Caco-2 (cell line): ENCODE results near the gene CAMK1D. TPM values are rescaled to one million over a fixed set of nuclear protein-coding genes. Genes with fewer than 3 reads are reported as not detected.

Experiments used
- BruUV-seq: library from RNA; stranded (reverse); fragments of 400-500 nt; replicated peaks from 2 replicates; lab custom pipeline; 2021; lab: Mats Ljungman, UMichigan
- CTCF ChIA-PET: fragments of 300-600 bp; sonication (Branson Sonifier 250); formaldehyde crosslinking; loops from one replicate; lab custom pipeline; 2022; ENCODE audit warnings: antibody characterized with exemption; lab: Charles Lee
- POLR2A ChIA-PET: fragments of 300-600 bp; sonication (Branson Sonifier 250); formaldehyde crosslinking; loops from one replicate; lab custom pipeline; 2022; ENCODE audit warnings: antibody characterized with exemption; lab: Charles Lee
- DNase-seq, 2 experiments: peaks; one replicate each; pipeline versions ENCODE4 v3.0.0 to v3.0.0-alpha.2; 2020 to 2022
- H3K27me3 ChIP-seq: replicated peaks from 2 replicates; pipeline ENCODE4 v1.6.0; 2011; ENCODE audit warnings: low read length; ENCODE audit not compliant: control insufficient read depth, insufficient read depth
- H3K36me3 ChIP-seq: 2 replicates; pipeline ENCODE4 v1.5.1; 2011; ENCODE audit warnings: low read length; ENCODE audit not compliant: control insufficient read depth, insufficient read depth
- H3K4me1 ChIP-seq: fragments of 250-450 bp; sonication (Bioruptor Pico); 2 replicates; pipeline ENCODE4 v1.5.1; 2020; ENCODE audit warnings: mild to moderate bottlenecking
- H3K4me3 ChIP-seq: 2 replicates; pipeline ENCODE4 v1.5.1; 2011; ENCODE audit warnings: low read depth, mild to moderate bottlenecking, control low read depth, low read length
- H3K9me3 ChIP-seq: fragments of 250-450 bp; sonication (Bioruptor Pico); 2 replicates; pipeline ENCODE4 v1.5.1; 2020; ENCODE audit warnings: mild to moderate bottlenecking, moderate library complexity
- H3K27ac Mint-ChIP-seq: one replicate; pipeline ENCODE4 v1.8.0; 2022; ENCODE audit warnings: mixed read lengths; ENCODE audit not compliant: unreplicated experiment
- H3K27me3 Mint-ChIP-seq: one replicate; pipeline ENCODE4 v1.8.0; 2022; ENCODE audit warnings: mixed read lengths; ENCODE audit not compliant: insufficient read depth, unreplicated experiment
- H3K36me3 Mint-ChIP-seq: one replicate; pipeline ENCODE4 v1.8.0; 2022; ENCODE audit warnings: mild to moderate bottlenecking, mixed read lengths; ENCODE audit not compliant: insufficient read depth, unreplicated experiment
- H3K4me1 Mint-ChIP-seq: one replicate; pipeline ENCODE4 v1.8.0; 2022; ENCODE audit warnings: low read depth, mixed read lengths; ENCODE audit not compliant: unreplicated experiment
- H3K4me3 Mint-ChIP-seq: one replicate; pipeline ENCODE4 v1.8.0; 2022; ENCODE audit warnings: mild to moderate bottlenecking, moderate library complexity, mixed read lengths; ENCODE audit not compliant: unreplicated experiment
- H3K9me3 Mint-ChIP-seq: one replicate; pipeline ENCODE4 v1.8.0; 2022; ENCODE audit warnings: mixed read lengths; ENCODE audit not compliant: unreplicated experiment
- intact Hi-C: fragments of 100-400 bp; cut with micrococcal nuclease; formaldehyde crosslinking; loops from one replicate; pipeline ENCODE4 v1.10.0; 2022; ENCODE audit not compliant: unreplicated experiment
- total RNA-seq: library from RNA; stranded (reverse); gene quantifications from 2 replicates; pipeline ENCODE4 v1.2.3, GENCODE V29; 2022
- TF ChIP-seq, protein P1 (sequence below), 2 experiments: fragments of 200-600 bp in 1 of 2; IDR thresholded peaks; 1 replicate in 1 of 2; 2 replicates in 1 of 2; pipeline versions ENCODE4 v1.5.1 to v1.8.0; 2011 to 2022; ENCODE audit warnings: antibody characterized with exemption in 1 of 2, control low read depth in 1 of 2, inconsistent platforms in 1 of 2, low read depth in 1 of 2, low read length in 1 of 2, mild to moderate bottlenecking in 1 of 2, moderate library complexity in 1 of 2; ENCODE audit not compliant: insufficient read depth in 1 of 2, severe bottlenecking in 1 of 2, unreplicated experiment in 1 of 2

CAMK1D gene
- total RNA-seq, 1 experiment from 2014 or later: 10.9 TPM

- H3K4me1 ChIP-seq: peaks cover 19% of the 10 kb centered on the region
- no peak overlapping the region for H3K27ac Mint-ChIP-seq
- no peaks in the 10 kb centered on the region for H3K27me3 Mint-ChIP-seq
- H3K36me3 Mint-ChIP-seq: peaks cover 16% of the 10 kb centered on the region
- no peak for DNase-seq
- H3K9me3 Mint-ChIP-seq: no peaks in the 10 kb centered on the region
- POLR2A ChIA-PET: no interaction called here
- H3K9me3 ChIP-seq: peaks cover 12% of the 10 kb centered on the region; the same call in 1 of the 2 replicates
- H3K4me1 Mint-ChIP-seq: peaks cover 22% of the 10 kb centered on the region
- no peaks in the 10 kb centered on the region for H3K36me3 ChIP-seq
- intact Hi-C loops: no loop called here
- H3K27me3 ChIP-seq: no peaks in the 10 kb centered on the region
- H3K4me3 Mint-ChIP-seq: no peak overlapping the region
- TF ChIP-seq, protein P1, sequence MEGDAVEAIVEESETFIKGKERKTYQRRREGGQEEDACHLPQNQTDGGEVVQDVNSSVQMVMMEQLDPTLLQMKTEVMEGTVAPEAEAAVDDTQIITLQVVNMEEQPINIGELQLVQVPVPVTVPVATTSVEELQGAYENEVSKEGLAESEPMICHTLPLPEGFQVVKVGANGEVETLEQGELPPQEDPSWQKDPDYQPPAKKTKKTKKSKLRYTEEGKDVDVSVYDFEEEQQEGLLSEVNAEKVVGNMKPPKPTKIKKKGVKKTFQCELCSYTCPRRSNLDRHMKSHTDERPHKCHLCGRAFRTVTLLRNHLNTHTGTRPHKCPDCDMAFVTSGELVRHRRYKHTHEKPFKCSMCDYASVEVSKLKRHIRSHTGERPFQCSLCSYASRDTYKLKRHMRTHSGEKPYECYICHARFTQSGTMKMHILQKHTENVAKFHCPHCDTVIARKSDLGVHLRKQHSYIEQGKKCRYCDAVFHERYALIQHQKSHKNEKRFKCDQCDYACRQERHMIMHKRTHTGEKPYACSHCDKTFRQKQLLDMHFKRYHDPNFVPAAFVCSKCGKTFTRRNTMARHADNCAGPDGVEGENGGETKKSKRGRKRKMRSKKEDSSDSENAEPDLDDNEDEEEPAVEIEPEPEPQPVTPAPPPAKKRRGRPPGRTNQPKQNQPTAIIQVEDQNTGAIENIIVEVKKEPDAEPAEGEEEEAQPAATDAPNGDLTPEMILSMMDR (IDR thresholded peaks at IDR 0.05; ENCODE audit: insufficient read depth in 1 of 2, low read depth in 1 of 2, low read length in 1 of 2, severe bottlenecking in 1 of 2, unreplicated experiment in 1 of 2): no peak
- H3K4me3 ChIP-seq: no peak overlapping the region
- no TSS peak for BruUV-seq
- CTCF ChIA-PET: no interaction called here
These were observed 366.7 kb downstream of the CAMK1D start for GRCh38 chr10:12716042-12716441.

- H3K9me3 Mint-ChIP-seq: peaks cover 9% of the 10 kb centered on the region
- no TSS peak for BruUV-seq
- peaks cover 26% of the 10 kb centered on the region for H3K4me1 ChIP-seq
- peaks cover 12% of the 10 kb centered on the region; the same call in 1 of the 2 replicates for H3K9me3 ChIP-seq
- H3K4me1 Mint-ChIP-seq: peaks cover 30% of the 10 kb centered on the region
- H3K27me3 ChIP-seq: no peaks in the 10 kb centered on the region
- ChIA-PET CTCF (interaction anchor here (0.6 to 1.0 kb wide), 2 partner anchors 9 to 183 kb away, joined by 3 to 4 read pairs; no protein-coding TSS in a partner anchor), POLR2A (no interaction called here)
- peak overlapping the region; percentile 7 for H3K27ac Mint-ChIP-seq
- no peaks in the 10 kb centered on the region for H3K36me3 ChIP-seq
- peaks cover 22% of the 10 kb centered on the region for H3K36me3 Mint-ChIP-seq
- DNase-seq: no peak
- H3K27me3 Mint-ChIP-seq: no peaks in the 10 kb centered on the region
- no peak overlapping the region for H3K4me3 ChIP-seq
- intact Hi-C loops: loop anchor here (1.0 kb wide), 3 partner anchors 129 to 356 kb away; no protein-coding TSS in a partner anchor
- TF ChIP-seq, protein P1 (IDR thresholded peaks at IDR 0.05; ENCODE audit: insufficient read depth in 1 of 2, low read depth in 1 of 2, low read length in 1 of 2, severe bottlenecking in 1 of 2, unreplicated experiment in 1 of 2): peak; percentile 16 to 54
- no peak overlapping the region for H3K4me3 Mint-ChIP-seq
These were observed 368.8 kb downstream of the CAMK1D start for GRCh38 chr10:12717981-12718707.

DNA sequence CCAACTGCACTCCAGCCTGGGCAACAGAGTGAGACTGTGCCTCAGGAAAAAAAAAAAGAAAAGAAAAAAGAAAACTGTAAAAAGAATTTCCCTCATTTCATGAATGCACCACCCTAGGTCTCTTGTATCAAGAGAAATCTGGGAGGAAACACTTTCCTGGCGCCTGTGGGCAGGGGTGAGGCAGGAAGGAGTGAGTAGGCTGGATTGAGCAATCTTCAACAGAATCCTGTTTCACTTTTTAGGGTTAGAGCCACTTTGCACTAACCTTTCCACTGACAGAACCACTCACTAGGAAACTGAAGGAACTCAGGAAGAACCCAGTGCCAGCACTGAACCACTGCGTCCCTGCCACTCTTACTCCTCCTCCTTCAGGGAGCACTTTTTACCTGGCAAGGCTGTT is 370.0 kb downstream of the CAMK1D start:
- peaks cover 9% of the 10 kb centered on the region for H3K9me3 Mint-ChIP-seq
- no peaks in the 10 kb centered on the region for H3K27me3 Mint-ChIP-seq
- Histone ChIP-seq H3K4me3 (no peak overlapping the region), H3K9me3 (peaks cover 12% of the 10 kb centered on the region; the same call in 1 of the 2 replicates), H3K27me3 (no peaks in the 10 kb centered on the region), H3K36me3 (no peaks in the 10 kb centered on the region), H3K4me1 (peaks cover 26% of the 10 kb centered on the region)
- intact Hi-C loops: no loop called here
- DNase-seq: no peak
- BruUV-seq: no TSS peak
- H3K4me1 Mint-ChIP-seq: peaks cover 30% of the 10 kb centered on the region
- ChIA-PET POLR2A (no interaction called here), CTCF (no interaction called here)
- TF ChIP-seq, protein P1 (IDR thresholded peaks at IDR 0.05; ENCODE audit: insufficient read depth in 1 of 2, low read depth in 1 of 2, low read length in 1 of 2, severe bottlenecking in 1 of 2, unreplicated experiment in 1 of 2): no peak
- peaks cover 22% of the 10 kb centered on the region for H3K36me3 Mint-ChIP-seq
- peak overlapping the region; percentile 7 for H3K27ac Mint-ChIP-seq
- no peak overlapping the region for H3K4me3 Mint-ChIP-seq
